ENCODE measurements around the gene PRRC1. TPM values are rescaled to one million over a fixed set of nuclear protein-coding genes. Genes with fewer than 3 reads are reported as not detected.

The PRRC1 gene
- total RNA-seq = 10 to 100 TPM in 2 of 4 donors, 1 to 10 TPM in 2; 9.7 to 17.8 (median 10.3) TPM

DNA sequence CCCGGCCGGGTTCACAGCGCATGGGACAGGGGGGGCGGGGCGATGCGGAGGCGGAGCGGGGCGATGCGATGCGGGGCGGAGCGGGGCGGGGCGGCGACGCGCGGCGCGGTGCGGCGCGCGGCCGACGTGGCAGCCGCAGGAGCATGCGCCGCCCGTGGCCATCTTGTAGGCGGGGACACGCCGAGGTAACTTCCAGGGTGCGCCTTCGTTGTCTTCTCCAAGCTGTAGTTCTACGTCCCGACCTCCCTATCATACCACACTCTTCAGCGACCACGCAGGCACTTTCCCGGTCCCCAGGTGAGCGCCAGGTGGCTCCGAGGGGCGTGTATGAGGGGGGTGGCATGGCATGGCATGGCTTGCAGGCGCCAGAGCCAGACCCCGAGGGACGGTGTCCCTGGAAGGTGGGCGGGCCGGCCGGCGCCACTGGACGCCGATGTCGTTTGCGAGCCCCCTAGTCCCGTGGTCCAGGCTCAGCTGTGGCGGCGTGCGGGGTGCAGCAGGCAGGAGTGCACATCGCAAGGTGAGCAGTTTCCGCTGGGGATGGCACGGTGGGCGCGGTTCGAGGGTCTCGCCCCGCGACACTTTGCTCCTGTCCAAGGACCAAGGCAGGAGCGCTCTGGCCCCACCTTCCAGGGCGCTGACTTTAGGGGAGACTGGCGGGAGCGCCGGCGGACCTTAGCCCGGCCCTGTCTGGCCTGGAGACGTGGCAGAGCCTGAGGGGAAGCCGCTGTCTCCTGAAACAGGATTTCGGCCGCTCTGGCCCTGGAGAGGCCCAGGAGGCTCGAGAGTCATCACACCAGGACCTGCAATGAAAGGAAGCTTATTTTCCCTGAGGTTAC, at the start of gene PRRC1:
Gene PRRC1 (plus strand): TSS at position 161 of the 839 bp plus-strand sequence. CDS start 5,840 bp downstream, outside the sequence.
- Histone ChIP-seq H3K36me3 (no peaks in the 10 kb centered on the region), H3K4me1 (peaks cover 11 to 17% of the 10 kb centered on the region in 2 donors), H3K27ac (peak within 1 kb of the TSS; percentile 84 to 88 (median 87)), H3K9me3 (no peaks in the 10 kb centered on the region), H3K4me3 (peak within 1 kb of the TSS; percentile 90 to 100 (median 94)), H3K27me3 (no peaks in the 10 kb centered on the region)
- in situ Hi-C loops (cut with MboI; ENCODE audit: low sequenced_read_pairs in 4 of 4) (no loop called here), intact Hi-C loops (cut with DNase I; ENCODE audit: low total_unique reads) (no loop called here)
- peak; percentile 91 to 92 for ATAC-seq
- DNase-seq = peak; percentile 60 to 67
- TF ChIP-seq POLR2A (IDR thresholded peaks at IDR 0.05) (peak; percentile 45 to 63), CTCF (IDR thresholded peaks at IDR 0.05 in 4 of 5, conservative IDR thresholded peaks at IDR 0.05 in 1 of 5) (no peak)

DNA sequence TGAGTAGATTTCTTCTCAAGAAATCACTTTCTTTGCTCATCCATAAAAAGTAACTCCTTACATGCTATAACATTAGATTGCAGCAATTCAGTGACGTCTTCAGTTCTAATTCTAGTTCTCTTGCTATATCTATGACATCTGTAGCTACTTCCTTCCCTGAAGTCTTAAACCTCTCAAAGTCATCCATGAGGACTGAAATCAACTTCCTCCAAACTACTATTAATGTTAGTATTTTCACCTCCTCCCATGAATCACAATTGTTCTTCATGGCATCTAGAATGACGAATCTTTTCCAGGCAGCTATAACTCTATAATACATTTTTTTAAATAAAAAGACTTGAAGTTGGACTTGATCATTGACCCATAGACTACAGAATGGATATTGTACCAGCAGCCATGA, 46.2 kb upstream of the PRRC1 start:
- H3K27ac ChIP-seq = no peak overlapping the region
- ATAC-seq (no peak), DNase-seq (no peak)
- no peak overlapping the region for H3K4me3 ChIP-seq
- no peak for TF ChIP-seq POLR2A (IDR thresholded peaks at IDR 0.05)
- TF ChIP-seq CTCF (IDR thresholded peaks at IDR 0.05 in 4 of 5, conservative IDR thresholded peaks at IDR 0.05 in 1 of 5) = no peak
- H3K27me3 ChIP-seq = no peaks in the 10 kb centered on the region
- in situ Hi-C loops (cut with MboI; ENCODE audit: low sequenced_read_pairs in 4 of 4) = no loop called here
- H3K9me3 ChIP-seq = no peaks in the 10 kb centered on the region
- intact Hi-C loops (cut with DNase I; ENCODE audit: low total_unique reads) = no loop called here
- H3K36me3 ChIP-seq = no peaks in the 10 kb centered on the region
- no peaks in the 10 kb centered on the region for H3K4me1 ChIP-seq

DNA sequence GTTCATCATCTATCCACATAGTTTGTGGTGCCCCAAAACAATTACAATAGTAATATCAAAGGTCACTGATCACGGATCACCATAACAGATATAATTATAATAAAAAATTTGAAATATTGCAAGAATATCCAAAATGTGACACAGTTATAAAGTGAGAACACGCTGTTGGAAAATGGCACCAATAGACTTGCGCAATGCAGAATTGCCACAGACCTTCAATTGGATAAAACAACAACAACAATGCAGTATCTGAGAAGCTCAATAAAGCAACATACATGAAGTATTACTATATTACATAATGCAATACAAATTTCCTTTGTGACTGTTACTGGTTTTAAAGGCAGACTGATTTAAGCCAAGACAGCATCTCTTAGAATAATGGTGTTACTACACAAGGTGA, 44.7 kb upstream of the PRRC1 start:
- ATAC-seq = no peak
- in situ Hi-C loops (cut with MboI; ENCODE audit: low sequenced_read_pairs in 4 of 4) = no loop called here
- H3K36me3 ChIP-seq = no peaks in the 10 kb centered on the region
- TF ChIP-seq CTCF (IDR thresholded peaks at IDR 0.05 in 4 of 5, conservative IDR thresholded peaks at IDR 0.05 in 1 of 5) = no peak
- no peak for TF ChIP-seq POLR2A (IDR thresholded peaks at IDR 0.05)
- no peak for DNase-seq
- no peak overlapping the region for H3K27ac ChIP-seq
- H3K4me3 ChIP-seq = no peak overlapping the region
- H3K4me1 ChIP-seq = no peaks in the 10 kb centered on the region
- H3K9me3 ChIP-seq = no peaks in the 10 kb centered on the region
- no peaks in the 10 kb centered on the region for H3K27me3 ChIP-seq
- intact Hi-C loops (cut with DNase I; ENCODE audit: low total_unique reads) = no loop called here

DNA sequence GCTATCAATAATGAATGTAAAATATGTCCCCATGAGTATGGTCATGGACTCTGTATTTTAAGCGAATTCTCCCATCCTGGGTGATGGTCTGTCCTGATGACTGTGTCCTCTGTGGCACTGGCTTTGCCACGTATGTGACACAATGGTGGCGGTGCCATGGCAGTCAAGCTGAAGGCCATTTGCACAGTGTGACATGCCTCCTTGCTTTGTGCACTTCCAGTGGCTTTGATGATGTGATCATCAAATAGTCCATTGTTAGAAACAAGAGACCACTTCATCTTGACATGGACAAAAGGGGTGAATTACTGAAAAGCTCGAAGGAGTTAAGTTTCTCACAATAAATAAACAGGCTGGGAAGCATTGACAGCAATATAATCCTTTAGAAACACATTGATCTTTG, 31.0 kb upstream of the PRRC1 start:
- in situ Hi-C loops (cut with MboI; ENCODE audit: low sequenced_read_pairs in 4 of 4) = no loop called here
- intact Hi-C loops (cut with DNase I; ENCODE audit: low total_unique reads) = no loop called here
- Histone ChIP-seq H3K36me3 (no peaks in the 10 kb centered on the region), H3K27ac (no peak overlapping the region), H3K27me3 (no peaks in the 10 kb centered on the region), H3K9me3 (no peaks in the 10 kb centered on the region), H3K4me3 (no peak overlapping the region), H3K4me1 (no peaks in the 10 kb centered on the region)
- ATAC-seq (no peak), DNase-seq (no peak)
- TF ChIP-seq CTCF (IDR thresholded peaks at IDR 0.05 in 4 of 5, conservative IDR thresholded peaks at IDR 0.05 in 1 of 5) = no peak
- TF ChIP-seq POLR2A (IDR thresholded peaks at IDR 0.05) = no peak
